Measurements from ENCODE around the gene BARHL2.

The BARHL2 gene

GRCh38 chr1:90716552-90717355 lies at the start of gene BARHL2:
Gene BARHL2, minus strand, starts transcription at chr1:90717302. Its CDS starts 107 bp downstream, at chr1:90717195.
- no peak for DNase-seq

GRCh38 chr1:90763930-90764329 lies 46.8 kb upstream of the BARHL2 start:
- no peak for DNase-seq

GRCh38 chr1:90763506-90763905 lies 46.4 kb upstream of the BARHL2 start:
- DNase-seq: no peak

DNA sequence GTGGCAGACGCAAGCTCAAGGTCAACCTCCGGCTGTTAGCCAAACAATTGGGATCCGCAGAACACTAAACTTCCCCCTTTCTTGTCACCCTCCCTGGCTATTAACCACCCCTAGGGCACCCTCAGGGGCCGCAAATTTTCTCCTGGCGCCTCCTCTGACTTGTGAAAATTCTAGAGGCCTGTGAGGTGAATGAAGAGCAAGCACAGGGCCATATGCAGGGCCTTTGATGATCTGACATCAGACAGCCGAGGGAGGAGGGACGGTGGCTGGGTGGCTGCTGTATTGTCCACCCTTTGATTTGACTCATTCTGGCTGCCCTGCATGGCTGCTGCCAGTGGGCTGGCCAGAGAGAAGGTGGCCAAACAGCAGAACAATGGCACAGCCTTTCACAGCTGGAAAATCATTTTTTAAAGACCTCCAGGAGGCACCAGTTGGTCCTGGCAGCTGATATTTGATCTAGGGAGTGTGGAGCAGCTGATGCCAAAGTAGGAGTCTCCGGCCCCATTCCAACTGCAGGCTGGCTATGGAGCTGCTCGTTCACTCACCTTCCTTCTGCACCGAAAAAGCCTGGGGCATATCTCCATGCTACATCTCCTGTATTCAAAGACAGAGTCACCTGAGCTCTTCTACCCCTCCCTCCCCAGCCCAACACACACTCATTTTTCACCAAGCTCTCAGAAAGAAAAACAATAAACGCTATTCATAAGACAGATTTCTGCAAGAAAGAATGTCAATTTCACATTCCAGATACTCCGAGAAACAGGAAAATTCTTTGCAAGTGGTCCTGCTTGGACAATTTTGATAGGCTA lies 44.9 kb upstream of the BARHL2 start:
- no peak for DNase-seq

- no peak for DNase-seq
Measured at GRCh38 chr1:90761156-90761555, 44.1 kb upstream of the BARHL2 start.

- DNase-seq: no peak
Measured at GRCh38 chr1:90753556-90753955, 36.5 kb upstream of the BARHL2 start.

- no peak for DNase-seq
Measured at GRCh38 chr1:90748668-90749067, 31.6 kb upstream of the BARHL2 start.

GRCh38 chr1:90746857-90747256 lies 29.8 kb upstream of the BARHL2 start:
- DNase-seq: no peak

DNA sequence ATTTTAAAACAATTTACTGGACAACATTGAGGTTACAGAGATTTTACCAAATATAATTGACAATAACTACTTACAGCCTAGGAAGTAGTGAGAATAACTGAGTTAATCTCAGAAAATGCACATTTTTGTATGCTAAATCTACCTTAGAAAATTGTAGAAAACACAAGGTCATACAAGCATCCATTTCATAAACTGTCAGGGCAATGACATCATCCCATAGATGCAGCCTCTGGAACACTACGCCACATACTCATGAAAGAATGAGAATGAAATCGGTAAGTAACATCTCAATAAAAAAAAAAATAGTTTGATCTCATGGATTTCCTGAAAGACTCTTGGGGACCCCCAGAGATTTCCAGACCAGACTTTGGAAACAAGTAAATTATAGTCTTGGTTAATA lies 28.9 kb upstream of the BARHL2 start:
- no peak for DNase-seq

- no peak for DNase-seq
Measured at GRCh38 chr1:90732136-90732535, 15.0 kb upstream of the BARHL2 start.

GRCh38 chr1:90731382-90732050 lies 14.4 kb upstream of the BARHL2 start:
- no peak for DNase-seq

- DNase-seq: no peak
Measured at GRCh38 chr1:90730243-90731022, 13.3 kb upstream of the BARHL2 start.

DNA sequence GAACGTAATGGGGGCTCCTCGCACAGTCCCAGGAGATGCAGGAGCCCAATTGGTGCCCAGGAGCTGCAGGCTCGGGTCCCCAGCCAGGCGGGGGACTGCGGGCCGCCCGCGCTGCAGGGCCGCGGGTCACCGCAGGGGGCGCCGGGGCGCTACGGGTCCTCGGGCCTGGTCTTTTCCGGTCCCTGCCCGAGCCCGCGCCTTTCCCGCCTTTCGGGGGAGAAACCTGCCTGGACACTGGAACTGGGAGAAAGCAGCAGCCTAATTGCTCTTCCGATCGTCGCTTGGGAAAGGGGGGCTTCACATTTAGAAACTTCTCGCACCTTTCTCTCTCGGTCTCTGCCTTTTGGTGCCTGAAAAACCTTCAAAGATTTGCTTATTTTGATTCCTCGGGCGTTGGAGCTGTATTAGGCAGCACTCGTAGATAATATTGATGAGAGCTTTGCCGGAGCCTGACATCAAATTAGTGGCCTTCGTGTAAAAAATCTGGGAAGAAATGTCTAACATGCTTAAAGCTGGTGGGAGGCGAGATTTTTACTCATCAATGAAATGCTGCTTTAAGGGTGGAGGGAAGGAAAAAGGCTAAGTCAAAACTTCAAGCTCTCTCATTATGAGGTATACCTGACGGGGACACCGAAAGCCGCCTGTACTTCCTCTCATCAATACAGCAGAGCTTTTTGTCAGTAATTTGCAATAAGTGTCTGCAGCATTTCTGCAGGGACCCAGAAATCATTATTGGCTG lies 12.6 kb upstream of the BARHL2 start:
- no peak for DNase-seq

- no peak for DNase-seq
Measured at GRCh38 chr1:90728502-90729287, 11.6 kb upstream of the BARHL2 start.

GRCh38 chr1:90727917-90728501 lies 10.9 kb upstream of the BARHL2 start:
- no peak for DNase-seq

DNA sequence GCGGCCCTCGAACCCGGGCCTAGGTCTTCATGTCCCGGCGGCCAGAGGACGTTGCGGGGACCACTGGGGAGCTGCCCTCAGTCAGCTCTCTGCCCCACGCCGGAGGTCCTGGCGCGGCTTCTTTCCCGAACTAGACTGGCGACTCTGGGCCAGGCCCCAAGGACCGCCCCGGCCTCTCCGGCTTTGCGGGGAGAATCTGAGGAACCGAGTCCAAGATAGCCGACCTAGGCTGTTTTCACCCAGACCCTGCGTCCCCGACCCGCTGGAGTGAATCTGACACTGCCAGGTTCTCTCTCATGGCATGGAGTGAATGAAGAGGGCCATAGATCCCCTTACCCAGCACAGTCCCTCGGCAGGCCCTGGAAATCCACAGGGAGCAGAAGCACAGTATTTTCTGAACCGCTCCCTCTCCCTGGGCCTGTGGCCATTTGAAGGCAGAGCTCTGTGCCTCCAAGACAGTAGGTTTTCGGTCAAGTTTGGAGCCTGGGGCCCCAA lies 9.9 kb upstream of the BARHL2 start:
- no peak for DNase-seq

DNA sequence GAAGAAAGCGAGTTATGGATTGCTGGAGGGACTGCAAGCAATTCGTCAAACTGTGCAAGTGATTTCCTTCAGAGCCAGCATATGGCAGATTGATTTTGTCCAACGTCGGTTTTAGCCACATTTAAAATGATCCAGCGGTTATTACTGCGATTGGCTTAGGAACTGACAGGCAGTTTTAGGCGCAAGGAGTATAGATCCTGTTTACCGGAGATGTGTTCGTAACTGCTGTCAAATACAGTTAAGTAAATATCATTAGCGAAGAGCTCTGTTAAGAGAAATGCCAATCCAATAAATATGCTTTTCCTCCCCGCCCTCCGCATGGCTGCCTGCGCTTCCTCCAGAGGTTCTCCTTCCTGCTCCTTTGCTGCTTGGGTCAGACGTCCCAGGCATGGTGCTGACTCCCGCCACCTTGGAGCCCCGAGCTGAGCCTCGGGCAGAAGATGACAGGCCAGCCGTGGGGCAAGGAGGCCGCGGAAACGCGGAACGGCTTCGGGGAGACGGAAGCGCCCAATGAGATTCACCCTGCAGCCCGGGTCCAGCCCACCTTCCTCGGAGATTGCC lies 9.4 kb upstream of the BARHL2 start:
- no peak for DNase-seq

DNA sequence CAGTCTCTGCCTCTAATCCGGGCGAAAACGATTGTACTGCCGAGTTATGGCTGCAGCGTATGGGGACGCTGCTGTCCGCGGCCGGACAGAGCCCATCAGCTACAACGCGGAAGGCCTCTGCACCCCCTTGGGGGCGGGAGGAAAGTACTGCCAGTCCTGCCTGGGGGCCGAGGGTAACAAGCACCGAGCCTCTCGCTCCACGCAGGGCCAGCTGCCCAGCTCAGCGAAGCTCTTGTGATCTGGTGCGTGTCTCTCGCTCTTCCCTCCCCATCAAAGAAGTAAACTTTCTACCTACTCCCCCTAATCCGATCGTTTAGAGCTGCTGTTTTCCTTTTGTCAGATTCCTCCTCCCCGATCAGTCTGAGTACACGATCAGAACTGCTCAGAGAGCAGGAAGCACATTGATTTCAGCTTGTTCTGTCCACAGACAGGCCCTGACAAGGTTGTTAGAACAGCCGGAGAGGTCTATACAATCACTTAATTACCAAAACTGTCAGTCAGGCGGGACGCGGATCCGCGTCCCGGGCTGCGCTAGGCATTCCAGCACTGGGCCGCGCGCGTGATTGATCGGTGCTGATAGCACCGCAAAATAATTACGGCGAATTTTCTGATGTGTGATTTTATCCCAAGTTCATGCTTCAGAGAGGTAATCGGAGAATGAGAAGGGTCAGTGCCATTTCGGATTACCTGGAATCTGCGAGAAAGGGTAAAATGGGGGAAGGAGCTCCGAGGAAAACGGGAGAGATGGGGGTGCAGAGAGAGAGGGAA lies 8.7 kb upstream of the BARHL2 start:
- DNase-seq: no peak

GRCh38 chr1:90724926-90725656 lies 8.0 kb upstream of the BARHL2 start:
- DNase-seq: no peak

Measured in hippocampal formation (tissue), 2 donors.